HG02610 (cell line): ENCODE measurements around the gene GNB1L.
"Not testable (repeated sequence)": the region's sequence is repeated elsewhere in the genome, so short reads cannot be mapped to it uniquely, and the experiment has no call there.

Experiments
- ATAC-seq: cut with Tn5 transposase; IDR thresholded peaks from one replicate; pipeline ENCODE4 v1.9.1; 2021; ENCODE audit warnings: mild to moderate bottlenecking, moderate library complexity; ENCODE audit not compliant: unreplicated experiment

The GNB1L gene

GRCh38 chr22:19784384-19785175, 70.1 kb downstream of the GNB1L start:
- ATAC-seq: no peak

DNA sequence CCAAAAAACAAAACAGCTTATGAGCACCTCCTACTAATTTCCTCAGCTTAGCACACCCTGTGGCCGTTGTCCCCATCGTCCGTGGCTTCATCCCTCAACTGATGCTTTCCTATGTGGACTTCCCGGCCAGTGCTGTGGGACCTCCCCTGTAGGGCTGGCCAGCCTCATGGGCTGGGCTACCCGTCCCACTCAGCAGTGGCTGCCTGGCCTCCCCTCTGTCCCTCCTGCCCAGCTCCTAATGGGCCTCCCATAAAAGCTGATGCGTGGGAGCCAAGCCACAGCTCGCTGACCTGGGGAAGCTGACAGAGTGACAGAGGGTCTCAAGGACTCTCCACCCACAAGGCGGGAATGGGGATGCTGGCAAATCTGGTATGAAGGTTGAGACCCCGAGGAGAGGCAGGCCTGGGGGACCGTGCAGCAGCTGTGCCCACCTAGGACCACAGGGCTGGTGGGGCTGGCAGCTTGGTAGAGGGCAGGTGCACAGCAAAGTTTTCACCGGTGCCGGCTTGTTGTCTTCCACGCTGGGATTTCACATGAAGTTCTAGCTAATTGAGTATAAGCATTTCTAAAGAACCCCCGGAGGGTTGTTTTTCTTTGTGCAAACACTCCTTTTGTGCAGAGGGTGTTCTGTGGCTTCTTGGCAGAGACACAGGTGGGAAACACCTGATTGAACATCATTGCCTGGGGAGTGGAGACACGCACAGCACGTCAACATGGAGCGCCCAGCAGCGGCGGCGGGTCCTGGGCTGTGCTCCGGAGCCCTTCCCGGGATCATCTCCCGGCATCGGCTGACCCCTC, 70.9 kb downstream of the GNB1L start:
- no peak for ATAC-seq

- ATAC-seq: no peak
Measured at GRCh38 chr22:19782533-19782932, 72.1 kb downstream of the GNB1L start.

DNA sequence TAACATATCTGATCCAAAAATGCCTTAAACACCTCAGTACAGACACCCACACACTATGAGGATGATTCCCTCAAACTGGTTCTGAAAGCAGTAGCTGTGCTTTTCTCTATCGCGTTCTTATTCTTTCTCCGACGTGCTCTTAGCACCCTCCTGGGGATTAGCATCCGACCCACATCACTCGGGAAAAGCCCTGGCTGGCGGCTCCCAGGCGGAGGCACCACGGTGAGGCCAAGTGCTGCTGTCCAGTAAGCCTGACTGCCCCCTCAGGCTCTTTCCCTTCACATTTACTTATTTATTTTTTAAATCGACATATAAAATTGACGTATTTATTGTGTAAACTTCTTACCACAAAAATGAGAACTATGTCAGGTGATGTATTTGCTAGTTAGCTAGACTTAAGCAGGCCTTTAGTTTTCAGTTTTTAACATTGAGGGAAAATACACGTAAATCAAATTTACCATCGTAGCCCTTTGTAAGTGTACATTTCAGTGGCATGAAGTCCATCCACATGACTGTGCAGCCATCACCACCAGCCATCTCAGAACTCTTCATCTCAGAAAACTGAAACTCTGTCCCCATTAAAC, 74.9 kb downstream of the GNB1L start:
- ATAC-seq: no peak

DNA sequence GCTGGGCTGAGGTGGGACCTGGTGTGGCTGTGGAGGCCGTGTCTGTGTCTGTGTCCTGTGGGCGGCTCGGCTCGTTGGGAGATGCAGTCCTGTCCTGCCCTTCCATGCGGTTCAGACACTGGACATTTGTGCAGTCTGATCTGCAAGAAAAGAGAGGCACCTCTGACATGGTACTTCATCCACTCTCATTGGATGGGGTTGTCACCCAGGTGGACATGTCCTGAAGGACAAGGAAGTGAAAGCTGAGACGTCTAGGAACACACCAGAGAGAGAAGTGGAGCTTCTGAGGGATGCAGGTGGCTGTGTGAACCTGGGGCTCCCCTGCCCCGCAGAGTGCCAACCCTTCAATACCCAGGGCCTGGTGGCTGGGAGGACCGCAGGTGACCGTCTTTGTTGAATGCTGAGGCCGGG, 75.7 kb downstream of the GNB1L start:
- ATAC-seq: no peak

DNA sequence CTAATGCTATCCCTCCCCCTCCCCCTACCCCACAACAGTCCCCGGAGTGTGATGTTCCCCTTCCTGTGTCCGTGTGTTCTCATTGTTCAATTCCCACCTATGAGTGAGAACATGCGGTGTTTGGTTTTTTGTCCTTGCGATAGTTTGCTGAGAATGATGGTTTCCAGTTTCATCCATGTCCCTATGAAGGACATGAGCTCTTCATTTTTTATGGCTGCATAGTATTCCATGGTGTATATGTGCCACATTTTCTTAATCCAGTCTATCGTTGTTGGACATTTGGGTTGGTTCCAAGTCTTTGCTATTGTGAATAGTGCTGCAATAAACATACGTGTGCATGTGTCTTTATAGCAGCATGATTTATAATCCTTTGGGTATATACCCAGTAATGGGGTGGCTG, 77.5 kb downstream of the GNB1L start:
- ATAC-seq: not testable (repeated sequence)

- ATAC-seq: no peak
Measured at GRCh38 chr22:19776433-19777031, 78.1 kb downstream of the GNB1L start.

- ATAC-seq: no peak
Measured at GRCh38 chr22:19775496-19776325, 79.0 kb downstream of the GNB1L start.

GRCh38 chr22:19774628-19775027, 80.0 kb downstream of the GNB1L start:
- no peak for ATAC-seq

DNA sequence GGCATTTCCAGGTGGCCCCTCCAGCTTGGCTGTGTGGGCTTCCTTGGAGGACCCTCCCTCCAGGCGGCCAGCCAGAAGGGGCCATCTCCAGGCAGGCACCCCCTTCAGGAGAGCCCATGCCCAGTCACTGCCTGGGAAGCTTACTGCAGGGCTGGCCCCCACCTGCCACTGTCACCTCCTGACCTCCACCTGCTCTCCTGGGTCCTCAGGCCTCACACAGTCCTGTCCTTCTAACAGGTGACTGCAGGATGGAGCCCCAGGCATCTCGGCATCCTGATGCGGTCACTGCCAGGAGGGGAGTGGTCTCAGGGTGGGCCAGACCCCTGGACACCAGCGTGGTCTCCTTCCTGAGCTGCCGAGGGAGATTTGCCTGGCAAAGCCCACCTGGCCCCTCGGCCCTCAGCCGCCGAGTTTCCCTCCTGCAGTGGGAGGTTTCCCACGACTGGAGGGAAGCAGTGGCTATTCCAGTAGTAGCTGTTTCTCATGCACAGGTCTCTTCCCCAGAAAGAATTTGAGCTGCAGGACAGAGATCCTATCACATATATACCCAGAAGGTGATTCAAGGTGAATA, 81.1 kb downstream of the GNB1L start:
- no peak for ATAC-seq

DNA sequence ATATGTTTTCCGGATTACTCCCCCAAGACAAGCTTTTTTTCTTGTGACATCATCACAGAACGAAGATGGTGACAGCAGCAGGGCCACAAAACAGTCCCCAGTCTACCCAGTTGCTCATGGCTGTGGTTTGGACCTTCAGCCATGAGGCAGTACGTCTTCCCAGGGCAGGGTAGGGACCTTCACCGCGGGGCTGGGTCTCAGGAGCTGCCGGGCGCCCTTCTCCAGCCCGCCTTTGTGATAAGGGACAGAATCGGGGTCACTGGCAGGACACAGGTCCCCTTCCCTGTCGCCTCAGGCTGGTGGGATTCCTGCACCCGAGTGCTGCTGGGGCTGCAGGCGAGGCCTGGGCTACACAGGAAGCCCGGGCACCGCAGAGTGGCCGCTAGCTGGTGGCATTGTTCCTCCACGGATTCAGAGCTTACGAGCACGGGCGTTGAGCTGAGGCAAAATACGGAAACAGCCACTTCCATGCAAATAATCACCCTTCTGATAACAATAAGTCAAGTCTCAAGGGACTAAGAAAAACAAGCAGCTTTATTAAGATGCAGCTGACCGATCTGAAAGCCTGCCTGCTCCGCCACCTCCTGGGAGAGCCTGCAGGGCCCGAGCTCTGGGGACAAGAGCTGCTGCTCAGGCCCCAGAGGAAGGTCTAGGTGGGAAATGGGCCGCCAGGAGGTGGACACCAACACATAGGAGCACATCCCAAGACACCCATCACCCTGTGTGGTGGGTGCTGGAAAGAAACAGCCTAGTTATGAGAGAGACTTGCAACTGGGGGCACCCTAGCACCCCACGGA, 81.8 kb downstream of the GNB1L start:
- no peak for ATAC-seq

GRCh38 chr22:19772422-19772672, 82.3 kb downstream of the GNB1L start:
- no peak for ATAC-seq

DNA sequence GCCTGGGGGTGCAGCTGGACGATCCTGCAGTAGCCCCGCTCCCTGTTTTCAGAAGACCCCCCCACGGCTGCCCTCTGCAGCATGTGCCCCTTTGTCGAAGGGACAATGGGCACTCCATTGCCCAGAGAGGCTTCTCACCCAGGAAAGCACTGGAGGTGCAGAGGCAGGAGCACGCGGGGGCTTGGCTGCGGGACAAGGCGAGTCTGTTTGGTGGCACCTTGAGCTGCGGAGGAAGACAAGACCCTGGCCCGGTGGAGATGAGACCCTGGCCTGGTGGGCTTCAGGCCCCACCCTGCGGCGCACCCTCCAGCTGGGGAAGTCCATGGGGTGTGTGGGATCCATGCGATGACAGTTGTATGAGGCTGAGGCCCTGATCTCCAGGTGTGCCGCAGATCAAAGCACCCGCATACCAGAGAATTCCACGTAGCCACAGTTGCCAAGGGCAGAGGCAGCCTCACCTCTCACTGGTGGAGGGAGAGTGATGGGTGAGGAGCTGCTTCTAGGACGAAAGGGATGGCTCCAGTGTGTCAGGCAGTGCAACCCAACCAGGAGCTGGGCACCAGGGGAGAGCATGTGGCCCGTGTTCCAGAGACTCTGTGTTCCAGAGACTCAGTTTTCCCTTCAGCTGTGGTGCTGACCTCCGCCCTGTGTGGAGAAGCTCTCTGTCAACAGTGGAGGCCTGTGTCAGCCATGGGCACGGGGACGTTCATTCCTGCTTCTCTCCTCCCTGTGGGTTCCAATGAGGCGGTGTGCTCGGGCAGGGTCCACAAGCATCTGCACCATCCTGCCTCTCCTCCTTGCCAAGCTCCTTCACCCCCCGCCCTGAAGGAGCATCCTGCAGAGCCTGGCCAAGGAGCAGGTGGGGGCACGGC, 84.1 kb downstream of the GNB1L start:
- ATAC-seq: no peak

- no peak for ATAC-seq
Measured at GRCh38 chr22:19769393-19769715, 85.3 kb downstream of the GNB1L start.

DNA sequence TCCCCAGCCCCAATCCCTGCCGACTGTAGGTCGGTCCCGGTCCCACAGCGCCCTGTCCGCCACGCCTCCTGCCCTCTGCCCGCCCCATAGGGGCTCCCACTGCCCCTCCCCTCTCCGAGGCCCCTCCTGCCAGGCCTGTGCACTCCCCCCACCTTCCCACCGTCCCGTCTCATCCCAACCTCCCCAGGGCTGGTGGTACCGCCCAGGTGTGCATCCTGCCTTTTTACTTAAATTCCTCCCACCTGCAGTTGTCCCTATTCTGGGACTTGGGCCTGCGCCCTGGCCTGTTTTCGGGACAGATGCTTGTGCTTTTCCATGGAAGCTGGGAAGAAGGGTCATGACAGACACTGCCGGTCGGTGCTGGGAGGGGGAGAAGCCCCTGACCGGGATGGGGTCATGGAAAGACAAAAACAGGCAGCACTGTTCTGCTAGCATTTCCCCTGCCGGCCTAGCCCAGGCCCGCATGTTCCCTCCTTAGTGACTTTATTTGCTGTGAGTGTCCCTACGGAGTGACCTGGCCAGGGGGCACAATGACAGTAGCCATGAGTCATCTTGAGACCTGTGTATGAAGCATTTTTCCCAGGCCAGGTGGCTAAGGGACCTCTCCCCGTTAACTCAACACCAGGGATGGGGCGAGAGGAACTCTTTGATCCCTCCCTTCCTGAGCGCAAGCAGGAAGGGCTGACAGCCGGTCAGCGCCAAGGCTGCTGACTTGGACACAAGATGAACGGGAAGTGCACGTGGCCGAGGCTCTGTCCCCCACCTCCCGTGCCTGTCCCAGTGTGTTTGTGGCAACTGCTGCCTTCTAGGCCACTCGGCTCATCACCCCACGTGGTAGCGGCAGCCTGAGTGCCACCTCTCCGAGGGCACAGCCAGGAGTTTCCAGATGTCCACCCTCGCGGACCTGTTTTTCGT, 87.0 kb downstream of the GNB1L start:
- ATAC-seq: no peak

- no peak for ATAC-seq
Measured at GRCh38 chr22:19766511-19767426, 87.9 kb downstream of the GNB1L start.

DNA sequence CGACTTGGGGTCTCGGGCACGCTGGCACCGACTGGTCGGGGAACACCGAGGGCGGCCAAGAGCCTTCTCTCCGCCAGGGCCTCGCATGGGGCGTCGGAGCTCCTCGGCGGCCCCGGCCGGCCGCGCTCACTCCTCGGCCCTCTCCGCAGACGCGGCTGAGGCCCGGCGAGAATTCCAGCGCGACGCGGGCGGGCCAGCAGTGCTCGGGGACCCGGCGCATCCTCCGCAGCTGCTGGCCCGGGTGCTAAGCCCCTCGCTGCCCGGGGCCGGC, 88.5 kb downstream of the GNB1L start:
- ATAC-seq: no peak
